NCI-H2227 treated with DMSO at 0.1 percent for 48 hours (cell line): ENCODE measurements around the gene SP6.

Experiments
- DNase-seq: peaks from one replicate; lab custom pipeline; 2025; lab: John Stamatoyannopoulos, UW

SP6 gene

DNA sequence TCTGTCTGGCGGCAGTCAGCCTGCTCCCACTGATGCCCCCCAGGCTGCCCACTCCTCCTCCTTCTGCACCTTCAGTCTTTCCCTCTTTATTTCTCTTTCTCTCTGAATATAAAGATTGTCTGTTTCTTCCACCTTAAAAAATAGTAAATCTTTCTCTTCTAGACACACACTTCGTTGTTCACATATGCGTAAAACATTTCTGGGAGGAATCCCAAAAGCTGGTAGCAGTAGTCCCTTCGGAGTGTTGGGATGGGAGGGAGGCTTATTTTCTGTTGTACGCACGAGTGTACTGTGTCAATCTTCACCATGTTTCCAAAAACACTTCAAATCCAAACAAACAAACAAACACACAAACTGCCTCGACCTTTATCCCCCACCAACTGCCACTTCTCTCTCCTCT is 39.3 kb downstream of the SP6 start:
- DNase-seq, result no peak

- DNase-seq, result no peak
These were observed 39.9 kb downstream of the SP6 start for GRCh38 chr17:47810901-47811635.

- DNase-seq, result no peak
These were observed 40.7 kb downstream of the SP6 start for GRCh38 chr17:47810200-47810821.

DNA sequence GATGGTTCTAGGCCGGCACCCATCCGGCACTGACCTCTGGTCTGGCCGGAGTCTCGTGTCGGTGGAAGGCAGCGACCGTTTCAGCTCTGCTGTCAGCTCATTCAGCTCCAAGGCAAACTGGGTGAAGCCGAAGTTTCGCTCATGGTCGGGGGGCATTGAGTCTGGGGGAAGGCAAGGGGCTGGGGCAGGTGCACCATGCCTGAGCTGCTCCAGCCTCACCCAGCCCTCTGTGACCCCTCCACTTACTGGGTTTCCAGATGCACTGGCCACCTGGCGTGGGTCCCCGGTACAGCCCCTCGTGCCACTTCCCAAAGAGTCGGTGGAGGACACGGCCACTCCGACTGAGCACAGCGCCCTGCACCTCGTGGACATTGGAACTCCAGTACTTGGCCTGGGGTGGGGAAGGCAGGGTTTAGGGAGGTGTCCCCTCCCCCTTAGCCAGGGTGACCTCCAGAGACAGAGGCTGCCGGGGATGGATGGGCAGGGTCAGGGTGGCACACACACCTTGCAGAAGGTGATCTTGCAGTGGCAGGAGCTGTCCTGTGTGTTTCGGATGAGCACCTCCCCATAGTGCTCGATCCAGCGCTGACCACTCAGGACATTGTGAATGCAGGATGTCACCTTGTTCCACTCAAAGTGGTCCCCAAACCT is 42.0 kb downstream of the SP6 start:
- no peak for DNase-seq

DNA sequence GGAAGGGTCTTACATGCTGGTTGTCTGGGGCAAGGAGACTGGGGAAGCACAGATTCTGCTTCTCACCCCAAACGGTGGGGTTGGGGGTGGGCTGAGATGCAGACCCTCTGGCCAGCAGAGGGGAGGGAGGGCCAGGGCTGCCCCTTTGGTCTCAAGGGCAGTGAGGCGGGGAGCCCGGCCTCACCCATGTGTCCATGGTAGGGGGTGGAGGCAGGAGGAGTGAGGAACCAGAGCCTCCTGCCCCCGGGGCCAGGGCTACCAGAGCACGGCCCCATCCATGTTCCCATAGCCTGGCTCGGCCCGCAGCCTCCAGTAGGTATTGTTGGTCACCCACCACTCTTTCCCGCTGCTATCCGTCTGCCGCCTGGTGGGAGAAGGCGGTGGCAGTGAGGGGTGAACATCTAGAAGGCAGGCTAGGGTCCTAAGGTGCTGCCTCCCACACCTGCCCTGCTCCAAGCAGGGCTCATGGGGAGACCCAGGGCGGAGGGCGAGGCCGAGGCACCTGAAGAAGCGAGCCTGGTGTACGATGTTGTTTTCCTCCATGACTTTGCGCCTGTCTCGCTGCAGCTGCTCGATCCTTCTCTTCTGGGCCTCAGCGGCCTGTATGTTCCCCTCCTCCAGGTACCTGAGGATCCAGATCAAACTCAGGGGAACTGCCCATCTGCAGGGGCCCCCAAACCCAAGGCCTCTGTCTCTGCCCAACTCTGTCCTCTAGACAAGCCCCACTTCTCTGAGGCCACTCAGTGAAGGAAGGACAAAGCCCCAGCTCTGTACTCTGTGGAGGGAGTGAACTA is 42.7 kb downstream of the SP6 start:
- no peak for DNase-seq

GRCh38 chr17:47807421-47807820 is 43.5 kb downstream of the SP6 start:
- DNase-seq, result no peak

GRCh38 chr17:47806913-47807255 is 44.1 kb downstream of the SP6 start:
- DNase-seq, result no peak

- no peak for DNase-seq
These were observed 44.7 kb downstream of the SP6 start for GRCh38 chr17:47806026-47806912.

DNA sequence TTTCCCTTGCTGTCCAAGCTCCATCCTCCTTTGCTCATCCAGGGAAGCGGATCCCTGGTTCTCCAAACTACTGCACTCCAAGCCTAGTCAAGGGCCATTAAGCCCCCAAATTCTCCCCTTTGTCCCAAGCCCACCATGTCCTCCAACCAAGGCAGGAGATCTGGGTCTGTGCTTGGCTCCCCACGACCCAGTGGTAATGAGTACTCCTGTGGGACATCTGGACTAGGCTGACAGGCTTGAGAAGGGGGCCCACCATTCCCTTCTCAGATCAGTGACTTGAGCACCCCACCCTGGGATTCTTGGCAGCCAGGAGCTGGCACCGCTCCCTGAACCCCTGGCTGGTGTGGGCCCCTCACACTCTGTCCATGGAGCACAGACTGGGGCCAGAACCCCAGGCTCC is 46.5 kb downstream of the SP6 start:
- no peak for DNase-seq

DNA sequence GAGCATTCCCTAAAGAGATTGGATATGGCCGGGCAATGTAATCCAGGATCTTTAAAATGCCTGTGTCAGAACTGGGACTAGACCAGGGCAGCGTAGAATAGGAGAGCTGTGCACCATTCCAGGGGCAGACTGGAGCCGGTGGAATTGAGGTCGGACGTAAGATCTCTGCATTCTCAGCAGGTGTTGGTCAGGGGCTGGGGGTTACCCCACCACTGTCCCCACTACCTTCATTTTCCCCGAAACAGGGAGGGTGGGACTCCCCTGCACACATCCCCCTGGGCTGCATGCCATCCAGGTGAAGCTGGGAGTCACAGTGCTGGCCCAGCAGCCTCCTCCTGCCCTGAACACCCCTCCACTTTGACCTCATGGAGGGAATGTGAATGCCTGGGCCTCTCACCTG is 47.2 kb downstream of the SP6 start:
- DNase-seq, result no peak

DNA sequence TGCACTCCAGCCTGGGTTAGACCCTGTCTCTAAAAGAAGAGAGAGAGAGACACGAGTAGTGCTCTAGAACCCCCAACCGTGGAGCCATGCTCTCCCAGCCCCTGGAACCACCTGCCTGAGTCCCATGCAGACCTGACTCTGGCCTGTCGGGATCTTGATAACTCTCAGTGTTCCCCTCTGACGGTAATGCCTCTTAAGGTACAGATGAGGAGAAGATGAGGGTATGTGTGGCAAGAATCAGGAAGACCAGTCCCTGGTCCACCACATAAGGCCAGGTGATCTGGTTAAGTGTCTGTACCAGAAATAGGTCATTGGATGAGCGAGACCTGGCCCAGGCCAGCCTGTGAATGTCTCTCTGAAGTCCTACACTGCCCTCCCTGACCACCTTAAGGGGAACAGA is 47.8 kb downstream of the SP6 start:
- DNase-seq, result no peak

DNA sequence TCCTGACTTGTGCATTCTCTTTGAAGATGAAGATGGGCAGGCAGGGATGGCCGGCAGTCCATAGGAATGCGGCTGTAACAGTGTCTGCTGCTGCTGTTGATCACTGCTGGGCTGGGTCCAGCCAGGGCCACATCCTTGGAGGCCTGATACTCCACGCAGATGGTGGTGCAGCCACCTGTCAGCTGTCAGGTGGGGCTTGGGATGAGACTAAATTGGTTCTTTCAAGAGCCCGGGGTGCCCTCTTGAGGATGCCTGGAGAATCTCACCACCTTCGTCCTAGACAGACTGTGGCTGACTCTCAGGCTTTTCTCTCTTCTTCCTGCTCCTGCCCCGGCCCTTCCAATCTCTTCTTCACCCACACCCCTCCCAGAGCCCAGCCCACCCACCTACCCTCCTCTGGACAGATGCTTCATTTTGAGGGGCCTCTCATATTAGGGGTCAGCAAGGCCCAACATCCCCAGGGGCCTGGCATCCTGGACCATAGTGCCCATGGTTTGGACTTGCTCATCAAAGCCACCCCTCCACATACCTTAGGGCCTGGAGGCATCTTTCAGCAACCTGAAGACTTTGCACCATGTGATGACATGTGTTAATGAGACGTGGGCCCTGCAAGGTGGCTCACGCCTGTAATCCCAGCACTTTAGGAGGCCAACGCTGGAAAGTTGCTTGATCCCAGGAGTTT is 48.5 kb downstream of the SP6 start:
- DNase-seq, result peak; percentile 63

DNA sequence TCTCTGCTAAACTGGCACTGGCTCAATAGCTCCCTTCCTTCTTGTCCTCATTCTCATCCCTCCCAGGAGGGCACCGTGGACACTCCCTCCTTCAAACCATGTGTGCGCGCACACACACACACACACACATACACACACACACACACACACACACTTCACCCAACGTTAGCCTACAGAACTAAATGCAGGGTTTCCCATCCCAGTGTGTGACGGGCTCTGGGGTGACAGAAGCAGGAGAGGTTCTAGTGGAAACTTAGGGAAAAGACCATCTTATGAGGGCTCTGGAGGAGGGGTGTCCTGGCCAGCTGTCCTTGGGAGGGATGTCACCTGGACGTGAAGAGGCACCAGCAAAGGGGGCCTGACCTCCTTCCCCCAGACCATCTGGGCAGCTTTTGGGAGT is 49.1 kb downstream of the SP6 start:
- no peak for DNase-seq

DNA sequence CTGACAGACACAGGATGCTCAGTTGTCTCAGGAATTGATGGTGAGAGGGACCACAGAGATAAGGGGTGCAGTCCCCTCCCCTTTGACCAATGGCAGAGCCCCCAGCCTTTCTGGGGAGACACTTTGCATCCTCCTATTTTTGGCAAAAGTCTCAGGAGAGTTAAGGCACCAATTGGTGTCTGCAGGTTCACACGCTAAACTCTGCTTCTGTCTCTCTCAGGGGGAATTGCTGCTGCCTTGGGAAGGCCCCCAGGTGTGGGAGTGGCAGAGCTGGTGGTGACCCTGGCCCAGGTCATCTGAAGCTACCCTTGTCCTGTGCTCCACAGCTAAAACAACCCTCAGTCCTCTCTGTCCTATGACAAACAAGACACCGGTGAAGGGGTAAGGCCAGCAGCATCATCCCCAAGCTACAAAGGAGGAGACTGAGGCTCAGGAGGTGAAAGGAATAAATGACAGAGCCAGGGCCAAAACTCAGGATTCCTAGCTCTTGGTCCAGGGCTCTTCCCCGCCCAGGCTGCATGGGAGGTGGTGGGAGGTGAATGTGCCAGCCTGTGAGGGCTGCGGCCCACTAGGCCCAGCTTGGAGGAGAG is 49.7 kb downstream of the SP6 start:
- DNase-seq, result no peak

- no peak for DNase-seq
These were observed 50.3 kb downstream of the SP6 start for GRCh38 chr17:47800686-47801085.

DNA sequence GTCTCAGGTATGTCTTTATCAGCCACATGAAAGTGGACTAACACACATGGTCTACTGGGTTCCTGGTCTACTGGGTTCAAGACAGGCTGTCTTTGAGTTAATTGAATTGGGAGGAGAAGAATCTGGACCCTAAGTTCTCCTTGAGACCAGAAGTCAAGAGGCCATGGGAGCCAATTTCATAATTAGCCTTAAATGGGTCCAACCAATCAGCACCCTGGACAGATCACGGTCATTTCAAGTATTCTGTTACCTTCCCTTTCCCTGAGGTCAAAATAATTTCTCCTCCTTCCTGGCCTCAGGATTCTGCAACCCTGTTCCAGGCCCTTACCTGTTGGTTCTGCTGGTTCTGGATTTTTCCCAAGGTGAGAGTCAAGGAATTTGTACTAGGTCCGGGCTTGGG is 53.2 kb downstream of the SP6 start:
- DNase-seq, result no peak
